Lung (tissue), 12 donors: Measurements from ENCODE around the gene GPR179. TPM values are rescaled to one million over a fixed set of nuclear protein-coding genes. Genes with fewer than 3 reads are reported as not detected.
A peak's percentile ranks its signal among the peaks of the same experiment; 100 is the strongest.

Source experiments
- ATAC-seq: fragments of 200-7000 bp; cut with Tn5 transposase; one replicate; pipeline ENCODE4 v1.9.1; 2020; ENCODE audit warnings: moderate number of reproducible peaks; ENCODE audit not compliant: insufficient read depth, low FRiP score
- DNase-seq, 3 donors: peaks; one replicate each; pipeline ENCODE4 v3.0.0-alpha.2; 2013 to 2017
- H3K27ac ChIP-seq, 2 donors: one replicate each; pipeline ENCODE4 v1.5.1; 2013; ENCODE audit warnings: mild to moderate bottlenecking in 2 of 2, moderate library complexity in 2 of 2, control low read depth in 1 of 2, inconsistent platforms in 1 of 2, low read depth in 1 of 2, low read length in 1 of 2
- H3K27me3 ChIP-seq, 3 donors: one replicate each; pipeline ENCODE4 v1.5.1; 2013; ENCODE audit warnings: low read length in 2 of 3; ENCODE audit not compliant: control insufficient read depth in 3 of 3, insufficient read depth in 3 of 3
- H3K36me3 ChIP-seq, 4 donors: one replicate each; pipeline ENCODE4 v1.5.1; 2013; ENCODE audit warnings: low read length in 4 of 4, mild to moderate bottlenecking in 1 of 4, moderate library complexity in 1 of 4; ENCODE audit not compliant: control insufficient read depth in 4 of 4, insufficient read depth in 4 of 4
- H3K4me1 ChIP-seq, 5 donors: one replicate each; pipeline ENCODE4 v1.5.1; 2013; ENCODE audit warnings: low read length in 5 of 5, mild to moderate bottlenecking in 2 of 5, moderate library complexity in 1 of 5; ENCODE audit not compliant: control insufficient read depth in 5 of 5, insufficient read depth in 5 of 5
- H3K4me3 ChIP-seq: one replicate; pipeline ENCODE4 v1.5.1; 2013; ENCODE audit warnings: mild to moderate bottlenecking, control low read depth, moderate library complexity
- H3K9ac ChIP-seq, 2 donors: one replicate each; pipeline ENCODE4 v1.5.1; 2013; ENCODE audit warnings: low read length in 2 of 2, control low read depth in 1 of 2; ENCODE audit not compliant: insufficient read depth in 1 of 2
- H3K9me3 ChIP-seq, 4 donors: one replicate each; pipeline ENCODE4 v1.5.1; 2013; ENCODE audit warnings: low read length in 3 of 4, mild to moderate bottlenecking in 1 of 4, moderate library complexity in 1 of 4; ENCODE audit not compliant: control insufficient read depth in 4 of 4, insufficient read depth in 3 of 4
- CTCF ChIP-seq: IDR thresholded peaks from 2 replicates; pipeline ENCODE4 v1.5.1; 2012; ENCODE audit warnings: mild to moderate bottlenecking; ENCODE audit errors: control extremely low read depth, extremely low read depth
- WGBS, 2 donors: extraction: QIAGEN DNeasy Blood & Tissue Kit; methylation state at CpG; one replicate each; pipeline ENCODE4 v1.1.7; 2013; 5-methylcytosine and 5-hydroxymethylcytosine counted together
- polyA plus RNA-seq, 2 donors: library from polyadenylated mRNA; stranded (reverse); fragments of 200-250 nt; gene quantifications; one replicate each; pipeline ENCODE4 v1.2.1, GENCODE V29; 2013
- total RNA-seq, 2 donors: library from RNA; depleted of rRNA in 1 of 2; stranded (reverse); fragments of >200 nt in 1 of 2; gene quantifications; one replicate each; pipeline ENCODE4 v1.2.1, GENCODE V29; 2014 to 2021
- donor health status: control.
- donor health status: control.
- donor health status: Bipolar disorder and iron deficiency.
- donor health status: healthy.
- donor health status: DM: yes; HTN: yes; CAD: no.

The GPR179 gene
- total and polyA plus RNA-seq, 4 donors: 0.03 to 0.31 (median 0.11) TPM

GRCh38 chr17:38349097-38349730, 5.5 kb upstream of the GPR179 start:
- no peak overlapping the region for H3K27ac ChIP-seq
- no peaks in the 10 kb centered on the region for H3K36me3 ChIP-seq
- peaks cover 0 to 14% (median 4%) of the 10 kb centered on the region in 5 donors for H3K4me1 ChIP-seq
- ATAC-seq (peak; percentile 50), DNase-seq (peak; percentile 87 to 88 (median 88))
- H3K4me3 ChIP-seq: no peak overlapping the region
- peak; percentile 90 for TF ChIP-seq CTCF
- H3K9ac ChIP-seq: no peak overlapping the region
- no peaks in the 10 kb centered on the region for H3K9me3 ChIP-seq
- H3K27me3 ChIP-seq: no peaks in the 10 kb centered on the region
- 14% methylated on average over 8 of the region's 8 CpGs for WGBS, 2 donors

- TF ChIP-seq CTCF: no peak
- WGBS, 2 donors: 95 to 96% methylated on average over 7 of the region's 7 CpGs
- no peak for ATAC-seq
These were observed 2.0 kb upstream of the GPR179 start for GRCh38 chr17:38345743-38346142.

GRCh38 chr17:38344420-38344745, 627 bp upstream of the GPR179 start:
- no peaks in the 10 kb centered on the region for H3K36me3 ChIP-seq
- no peak for ATAC-seq
- H3K4me1 ChIP-seq: no peaks in the 10 kb centered on the region
- H3K27ac ChIP-seq: no peak overlapping the region
- no peak overlapping the region for H3K9ac ChIP-seq
- no peak for TF ChIP-seq CTCF
- no peaks in the 10 kb centered on the region for H3K27me3 ChIP-seq
- no peak for DNase-seq
- WGBS, 2 donors: 88 to 90% methylated on average over 3 of the region's 3 CpGs
- no peaks in the 10 kb centered on the region for H3K9me3 ChIP-seq
- no peak overlapping the region for H3K4me3 ChIP-seq

More at GRCh38 chr17:38345743-38346142, 2.0 kb upstream of the GPR179 start:
- no peaks in the 10 kb centered on the region for H3K9me3 ChIP-seq
- no peak overlapping the region for H3K27ac ChIP-seq
- H3K4me1 ChIP-seq: no peaks in the 10 kb centered on the region
- H3K4me3 ChIP-seq: no peak overlapping the region
- no peak for DNase-seq
- H3K27me3 ChIP-seq: no peaks in the 10 kb centered on the region
- H3K9ac ChIP-seq: no peak overlapping the region
- no peaks in the 10 kb centered on the region for H3K36me3 ChIP-seq
